ENCODE data around the gene HOXD4. TPM values are rescaled to one million over a fixed set of nuclear protein-coding genes. Genes with fewer than 3 reads are reported as not detected.

The HOXD4 gene
- total RNA-seq, 1 experiment from 2014 or later = not detected

- POLR2A ChIA-PET = no interaction called here
- BruUV-seq (replicated peaks) = no TSS peak
- TF ChIP-seq CTCF (IDR thresholded peaks at IDR 0.05; ENCODE audit: unreplicated experiment) = no peak
- Mint-ChIP-seq H3K36me3 (ENCODE audit: insufficient read depth, unreplicated experiment) (no peaks in the 10 kb centered on the region), H3K4me1 (ENCODE audit: insufficient read depth, unreplicated experiment) (no peaks in the 10 kb centered on the region), H3K27me3 (ENCODE audit: insufficient read depth, unreplicated experiment) (no peaks in the 10 kb centered on the region), H3K27ac (ENCODE audit: low read depth, unreplicated experiment) (no peak overlapping the region), H3K4me3 (ENCODE audit: unreplicated experiment) (no peak overlapping the region), H3K9me3 (ENCODE audit: unreplicated experiment) (peaks cover 8% of the 10 kb centered on the region)
- intact Hi-C loops (cut with micrococcal nuclease) = no loop called here
- CTCF ChIA-PET = interaction anchor here (0.6 to 2.6 kb wide), 4 partner anchors 20 to 391 kb away, joined by 3 to 10 read pairs (median 6); no protein-coding TSS in a partner anchor
- DNase-seq (ENCODE audit: unreplicated experiment) = no peak
Observed at GRCh38 chr2:176162911-176163671, 11.7 kb downstream of the HOXD4 start.

GRCh38 chr2:176163672-176164056 is 12.3 kb downstream of the HOXD4 start:
- Mint-ChIP-seq H3K27me3 (ENCODE audit: insufficient read depth, unreplicated experiment) (no peaks in the 10 kb centered on the region), H3K36me3 (ENCODE audit: insufficient read depth, unreplicated experiment) (no peaks in the 10 kb centered on the region), H3K9me3 (ENCODE audit: unreplicated experiment) (peaks cover 8% of the 10 kb centered on the region), H3K27ac (ENCODE audit: low read depth, unreplicated experiment) (no peak overlapping the region), H3K4me1 (ENCODE audit: insufficient read depth, unreplicated experiment) (no peaks in the 10 kb centered on the region), H3K4me3 (ENCODE audit: unreplicated experiment) (no peak overlapping the region)
- CTCF ChIA-PET = interaction anchor here (0.9 to 2.6 kb wide), 2 partner anchors 23 to 391 kb away, joined by 5 to 10 read pairs; no protein-coding TSS in a partner anchor
- no TSS peak for BruUV-seq (replicated peaks)
- TF ChIP-seq CTCF (IDR thresholded peaks at IDR 0.05; ENCODE audit: unreplicated experiment) = no peak
- no peak for DNase-seq (ENCODE audit: unreplicated experiment)
- intact Hi-C loops (cut with micrococcal nuclease) = no loop called here
- POLR2A ChIA-PET = no interaction called here

GRCh38 chr2:176164201-176164600 is 12.9 kb downstream of the HOXD4 start:
- POLR2A ChIA-PET = no interaction called here
- no TSS peak for BruUV-seq (replicated peaks)
- no peak overlapping the region for H3K27ac Mint-ChIP-seq (ENCODE audit: low read depth, unreplicated experiment)
- no peaks in the 10 kb centered on the region for H3K27me3 Mint-ChIP-seq (ENCODE audit: insufficient read depth, unreplicated experiment)
- H3K4me3 Mint-ChIP-seq (ENCODE audit: unreplicated experiment) = no peak overlapping the region
- TF ChIP-seq CTCF (IDR thresholded peaks at IDR 0.05; ENCODE audit: unreplicated experiment) = no peak
- peaks cover 8% of the 10 kb centered on the region for H3K9me3 Mint-ChIP-seq (ENCODE audit: unreplicated experiment)
- no peaks in the 10 kb centered on the region for H3K36me3 Mint-ChIP-seq (ENCODE audit: insufficient read depth, unreplicated experiment)
- DNase-seq (ENCODE audit: unreplicated experiment) = no peak
- intact Hi-C loops (cut with micrococcal nuclease) = no loop called here
- CTCF ChIA-PET = interaction anchor here (0.9 kb wide), 1 partner anchor 23 kb away, joined by 5 read pairs; no protein-coding TSS in a partner anchor
- no peaks in the 10 kb centered on the region for H3K4me1 Mint-ChIP-seq (ENCODE audit: insufficient read depth, unreplicated experiment)

- CTCF ChIA-PET = interaction anchor here (0.6 to 0.9 kb wide), 2 partner anchors 24 to 27 kb away, joined by 3 to 5 read pairs; no protein-coding TSS in a partner anchor
- no peak for DNase-seq (ENCODE audit: unreplicated experiment)
- no TSS peak for BruUV-seq (replicated peaks)
- no peak for TF ChIP-seq CTCF (IDR thresholded peaks at IDR 0.05; ENCODE audit: unreplicated experiment)
- Mint-ChIP-seq H3K4me1 (ENCODE audit: insufficient read depth, unreplicated experiment) (no peaks in the 10 kb centered on the region), H3K27me3 (ENCODE audit: insufficient read depth, unreplicated experiment) (no peaks in the 10 kb centered on the region), H3K4me3 (ENCODE audit: unreplicated experiment) (no peak overlapping the region), H3K27ac (ENCODE audit: low read depth, unreplicated experiment) (no peak overlapping the region), H3K36me3 (ENCODE audit: insufficient read depth, unreplicated experiment) (no peaks in the 10 kb centered on the region), H3K9me3 (ENCODE audit: unreplicated experiment) (peaks cover 8% of the 10 kb centered on the region)
- intact Hi-C loops (cut with micrococcal nuclease) = no loop called here
- POLR2A ChIA-PET = interaction anchor here (0.7 kb wide), 1 partner anchor 296 kb away, joined by 5 read pairs; no protein-coding TSS in a partner anchor
Observed at GRCh38 chr2:176164611-176165369, 13.4 kb downstream of the HOXD4 start.
